Right lobe of liver (tissue), 4 donors: ENCODE data around the gene USP43.

ENCODE experiments used
- CTCF ChIP-seq, 4 donors: fragments of 200-600 bp in 3 of 4; fragments of 450-650 bp in 1 of 4; IDR thresholded peaks; one replicate each; pipeline versions ENCODE4 v1.5.1 to v1.8.0; 2016 to 2022; ENCODE audit warnings: antibody characterized with exemption in 4 of 4, mild to moderate bottlenecking in 2 of 4
- POLR2A ChIP-seq: fragments of 450-650 bp; IDR thresholded peaks from one replicate; pipeline ENCODE4 v1.6.1; 2017; ENCODE audit warnings: antibody characterized with exemption, mild to moderate bottlenecking
- donor health status: DM: no; HTN: no; CAD: no.
- donor health status: DM: no; HTN: no; CAD: no.
- donor health status: DM: no; HTN: yes; CAD: no.

GRCh38 chr17:9760266-9760665 is 114.9 kb downstream of the USP43 start:
- TF ChIP-seq CTCF (IDR thresholded peaks at IDR 0.05) (no peak), POLR2A (no peak)
